ENCODE measurements around the gene GORASP2.
A peak's percentile ranks its signal among the peaks of the same experiment; 100 is the strongest.

GORASP2 gene

DNA sequence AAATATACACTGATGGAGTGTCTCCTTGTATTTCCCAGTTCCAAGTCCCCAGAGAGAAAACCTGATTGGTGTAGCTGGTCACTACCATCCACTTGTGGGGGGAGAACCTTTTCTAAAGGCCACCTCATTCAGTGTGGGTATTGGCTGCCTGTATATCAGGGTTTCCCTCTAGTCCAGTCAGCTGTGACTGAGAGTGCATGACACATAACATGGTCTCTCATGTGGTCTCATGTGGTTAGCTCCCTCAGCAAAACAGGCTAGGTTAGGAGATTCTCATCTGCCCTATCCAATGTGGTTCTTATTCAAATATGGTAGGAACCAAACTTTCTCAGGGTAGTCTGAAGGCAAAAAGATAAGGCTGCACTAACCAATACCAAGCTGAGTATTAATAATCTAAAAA, 4.1 kb upstream of the GORASP2 start:
- no peak for DNase-seq

DNA sequence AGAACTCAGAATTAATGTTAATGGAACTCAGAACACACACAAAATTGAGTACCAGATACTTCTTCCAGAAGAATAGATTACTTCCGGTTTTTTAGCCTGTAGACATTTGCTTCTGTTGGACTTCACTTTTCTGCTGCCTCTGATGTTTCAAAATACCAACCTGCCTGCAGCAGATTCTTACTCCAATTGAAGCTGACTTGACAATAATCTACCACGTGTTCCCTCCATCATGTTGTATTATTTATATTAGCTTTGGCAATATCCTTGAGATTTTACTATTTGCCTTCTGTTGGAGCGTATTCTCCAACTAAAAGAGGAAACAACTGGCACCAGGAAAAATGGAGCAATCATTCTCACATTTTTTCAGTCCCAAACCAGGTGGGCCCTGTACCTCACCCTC, 3.1 kb upstream of the GORASP2 start:
- no peak for DNase-seq

DNA sequence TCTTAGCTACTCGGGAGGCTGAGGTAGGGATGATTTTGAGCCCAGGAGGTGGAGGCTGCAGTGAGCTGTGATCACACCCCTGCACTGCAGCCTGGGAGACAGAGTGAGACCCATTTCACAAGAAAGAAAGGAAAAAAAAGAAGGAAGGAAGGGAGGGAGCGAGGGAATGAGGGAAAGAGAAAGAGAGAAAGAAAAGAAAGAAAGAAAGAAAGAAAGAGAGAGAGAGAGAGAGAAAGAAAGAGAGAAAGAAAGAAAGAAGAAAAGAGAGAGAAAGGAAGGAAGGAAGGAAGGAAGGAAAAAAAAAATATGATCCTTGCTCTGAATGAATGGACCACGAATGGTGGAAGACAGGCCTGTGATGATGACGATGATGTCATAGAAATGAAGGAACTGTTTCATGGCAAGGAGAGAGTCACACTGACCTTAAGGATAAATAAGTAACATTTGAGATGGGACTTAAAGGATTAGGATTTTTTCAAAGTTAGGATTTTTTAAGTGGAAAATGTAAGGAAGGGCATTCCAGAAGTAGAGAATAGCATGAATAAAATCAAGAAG, 2.2 kb upstream of the GORASP2 start:
- no peak for DNase-seq

DNA sequence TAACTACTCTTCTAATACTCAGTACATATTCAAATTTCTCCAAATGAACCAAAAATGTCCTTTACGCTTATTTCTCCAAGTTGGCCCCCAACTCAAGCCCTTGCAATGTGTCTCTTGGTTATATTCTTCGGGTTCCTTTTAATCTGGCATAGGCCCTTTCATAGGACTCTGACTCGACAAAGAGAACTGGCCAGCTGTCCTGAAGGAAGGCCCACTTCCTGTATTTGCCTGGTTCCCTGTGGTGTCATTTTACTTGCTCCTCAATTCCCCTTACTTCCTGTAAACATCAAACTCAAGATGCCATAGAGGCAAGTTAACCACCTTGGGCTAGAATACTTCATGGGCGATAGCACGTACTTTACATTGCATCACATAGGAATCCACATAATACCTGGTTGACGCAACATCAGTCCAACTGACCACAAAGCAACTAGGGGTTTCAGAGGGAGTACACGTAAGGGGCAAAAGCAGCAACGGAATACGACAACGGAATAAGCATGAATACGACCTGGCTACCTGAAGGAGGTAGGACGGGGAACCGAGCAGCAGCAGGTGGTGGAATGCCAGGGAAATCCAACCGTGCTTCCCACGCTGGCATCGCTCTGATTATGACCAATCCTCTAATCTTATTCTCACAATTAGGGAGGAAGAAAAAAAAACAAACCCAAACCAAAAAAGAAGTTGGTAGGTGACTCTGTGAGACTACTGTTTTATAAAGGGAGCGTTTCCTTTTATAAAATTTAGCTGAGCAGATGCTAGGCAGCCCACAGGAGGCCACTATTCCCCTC, 823 bp upstream of the GORASP2 start:
- DNase-seq, result peak; percentile 8

DNA sequence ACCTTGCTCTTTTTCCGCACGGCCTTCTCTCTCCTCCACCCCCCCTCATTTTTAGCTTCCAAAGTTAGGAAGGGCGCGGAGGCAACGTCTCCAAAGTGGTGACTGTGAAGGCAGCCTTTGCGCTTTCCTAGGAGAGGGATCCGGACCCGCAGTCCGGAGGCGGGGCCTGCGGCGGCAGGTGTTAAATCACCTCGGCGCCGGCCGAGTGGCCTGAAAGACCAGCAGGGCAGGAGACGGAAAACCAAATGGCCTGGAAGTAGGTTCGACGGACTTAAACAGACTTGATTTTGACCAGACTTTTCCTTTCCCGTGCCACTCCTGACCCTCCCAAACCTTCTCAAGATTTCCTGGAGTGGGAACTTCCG, 615 bp downstream of the GORASP2 start:
- peak; percentile 15 for DNase-seq

DNA sequence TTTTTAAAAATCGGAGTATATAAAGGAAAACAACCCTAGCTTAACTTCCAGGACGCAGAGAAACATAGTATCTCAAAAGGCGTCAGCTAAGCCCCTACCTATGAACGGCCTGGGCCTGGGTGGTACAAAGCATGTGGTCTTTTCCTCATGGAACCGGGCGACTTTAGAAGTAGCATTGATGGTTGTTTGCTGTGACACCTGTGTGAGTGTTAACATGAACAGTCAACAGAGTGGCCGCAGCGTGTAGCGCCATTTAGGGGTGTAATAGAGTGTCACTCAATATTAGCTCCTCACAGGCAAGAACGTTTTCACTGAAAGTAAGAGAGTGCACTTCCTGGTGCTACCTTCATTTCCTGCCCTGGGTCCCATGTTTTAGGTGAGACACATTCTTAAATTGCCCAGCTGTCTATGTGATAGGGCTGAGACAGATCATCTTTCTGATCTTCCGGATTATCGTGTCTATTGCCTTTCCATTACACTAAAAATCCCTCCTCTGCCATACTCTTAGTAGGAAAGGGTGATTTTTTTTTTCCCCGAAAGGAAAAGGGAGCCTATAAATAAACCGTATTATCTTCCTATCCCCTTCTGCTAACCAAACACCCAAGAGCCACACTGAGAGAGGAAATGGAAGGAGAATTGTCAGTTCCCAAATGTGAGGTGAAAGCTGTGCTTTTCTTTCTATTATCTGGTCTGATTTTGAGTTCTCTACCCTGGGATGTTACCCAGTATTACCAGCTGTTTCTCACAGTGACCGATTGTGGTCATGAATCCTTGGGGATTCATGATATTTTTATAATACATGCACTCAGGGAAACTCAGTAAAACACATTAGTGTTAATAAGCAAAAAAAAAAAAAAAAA, 1.3 kb downstream of the GORASP2 start:
- peak; percentile 19 for DNase-seq

DNA sequence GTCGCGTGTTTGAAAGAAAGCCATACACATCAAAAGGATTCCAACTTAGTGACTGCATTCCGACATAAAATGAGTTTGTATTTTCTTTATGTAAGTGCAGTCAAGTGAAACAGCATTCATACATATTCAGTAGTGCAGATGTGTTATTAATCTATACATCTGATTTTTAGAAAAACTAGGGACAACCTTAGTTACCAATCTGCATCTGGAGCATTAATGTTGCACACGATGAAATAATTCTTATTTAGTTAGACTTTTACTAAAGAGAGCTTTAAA, 1.9 kb downstream of the GORASP2 start:
- peak; percentile 7 for DNase-seq

DNA sequence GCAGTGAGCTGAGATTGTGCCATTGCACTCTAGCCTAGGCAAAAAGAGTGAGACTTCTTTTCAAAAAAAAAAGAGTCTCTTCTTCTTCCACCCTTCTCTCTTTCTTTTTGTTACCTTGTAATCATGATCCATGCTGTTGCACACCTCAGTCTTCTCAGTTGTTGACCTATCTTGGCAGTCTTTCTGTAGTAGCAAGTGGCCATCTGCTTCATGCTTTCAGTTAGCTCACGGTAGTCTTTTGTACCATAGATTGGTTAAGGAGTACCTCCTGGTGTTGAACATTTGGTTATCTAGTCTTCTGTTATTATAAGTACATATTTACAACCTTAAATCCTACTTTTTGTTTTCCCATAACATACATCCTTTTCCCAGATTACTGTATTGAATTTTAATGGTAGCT, 3.1 kb downstream of the GORASP2 start:
- DNase-seq, result no peak

DNA sequence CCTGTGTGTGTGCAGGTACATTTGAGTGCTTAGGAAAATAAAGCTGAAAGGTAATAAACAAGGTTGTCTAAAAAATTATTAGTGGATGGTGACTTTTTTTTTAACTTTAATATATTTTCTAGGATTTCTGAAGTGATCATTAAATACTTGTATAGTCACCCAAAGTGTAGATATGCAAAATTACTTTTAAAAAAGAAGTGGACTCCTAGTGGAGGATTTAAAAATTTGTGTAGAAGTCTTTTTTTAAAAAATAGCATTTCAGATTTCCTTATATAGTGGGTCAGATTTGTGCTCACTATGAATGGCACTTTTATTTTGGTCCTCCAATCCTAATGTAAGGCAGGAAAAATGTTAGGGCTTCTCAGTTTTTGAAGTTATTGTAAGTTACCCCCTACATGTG, 3.9 kb downstream of the GORASP2 start:
- DNase-seq, result no peak

DNA sequence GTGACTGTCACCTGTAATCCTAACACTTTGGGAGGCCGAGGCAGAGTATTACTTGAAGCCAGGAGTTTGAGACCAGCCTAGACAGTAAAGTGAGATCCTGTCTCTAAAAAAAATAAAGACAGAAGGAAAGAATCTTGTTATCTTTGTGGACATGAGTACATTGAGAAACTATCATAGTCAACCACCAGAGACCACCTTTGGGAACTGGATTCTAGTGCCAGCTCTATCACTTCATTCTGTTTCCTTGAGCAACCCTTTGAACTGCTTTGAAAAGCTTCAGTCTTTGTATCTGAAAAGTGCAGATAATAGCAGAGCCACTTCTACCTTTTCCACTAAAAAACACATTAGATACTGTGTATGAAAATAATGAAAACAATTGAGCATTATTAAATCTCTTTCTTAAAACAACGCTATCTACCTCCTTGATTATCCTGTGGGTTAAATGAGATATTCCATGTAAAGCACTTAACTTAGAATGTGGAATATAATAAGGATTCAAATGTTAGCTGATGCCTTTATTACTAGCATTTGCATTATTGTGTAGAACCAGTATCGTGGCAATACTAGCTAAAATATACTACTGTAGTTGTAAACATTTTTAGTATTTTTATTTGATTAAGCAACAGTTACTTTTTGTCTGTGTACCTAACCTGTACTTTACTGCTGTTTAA, 8.8 kb downstream of the GORASP2 start:
- no peak for DNase-seq

DNA sequence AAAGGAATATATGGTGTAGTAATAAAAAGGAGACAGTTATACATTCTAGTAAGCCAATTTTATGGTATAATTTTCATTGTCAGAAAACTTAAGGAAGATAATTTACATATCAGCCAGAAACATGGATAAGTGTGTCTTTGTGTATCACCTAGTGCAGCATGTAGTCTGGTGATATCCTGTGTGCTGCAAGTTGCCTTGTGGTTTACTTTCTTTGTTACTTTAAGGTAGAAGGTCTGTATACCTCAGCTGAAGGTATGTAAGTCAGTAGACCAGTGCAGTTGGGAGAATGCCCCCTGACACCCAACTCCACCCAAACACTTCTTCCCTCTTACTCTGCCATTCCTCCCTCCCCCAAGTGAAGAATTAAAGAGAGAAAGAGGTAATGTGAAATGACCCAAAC, 11.0 kb downstream of the GORASP2 start:
- DNase-seq, result no peak

DNA sequence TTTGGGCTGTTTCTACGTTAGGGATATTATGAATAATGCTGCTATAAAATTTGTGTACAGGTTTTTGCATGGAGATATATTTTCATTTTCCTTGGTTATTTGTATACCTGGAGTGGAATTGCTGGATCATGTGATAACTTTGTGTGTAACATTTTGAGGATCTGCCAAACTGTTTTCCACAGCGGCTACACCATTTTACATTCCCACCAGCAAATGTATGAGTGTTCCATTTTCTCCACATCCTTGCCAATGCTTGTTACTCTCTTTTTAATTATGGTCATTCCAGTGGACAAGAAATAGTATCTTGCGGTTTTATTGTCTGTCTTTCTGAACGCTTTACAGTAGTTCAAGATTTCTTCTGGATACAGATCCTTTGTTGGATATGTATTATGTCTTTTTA, 13.6 kb downstream of the GORASP2 start:
- DNase-seq, result no peak

DNA sequence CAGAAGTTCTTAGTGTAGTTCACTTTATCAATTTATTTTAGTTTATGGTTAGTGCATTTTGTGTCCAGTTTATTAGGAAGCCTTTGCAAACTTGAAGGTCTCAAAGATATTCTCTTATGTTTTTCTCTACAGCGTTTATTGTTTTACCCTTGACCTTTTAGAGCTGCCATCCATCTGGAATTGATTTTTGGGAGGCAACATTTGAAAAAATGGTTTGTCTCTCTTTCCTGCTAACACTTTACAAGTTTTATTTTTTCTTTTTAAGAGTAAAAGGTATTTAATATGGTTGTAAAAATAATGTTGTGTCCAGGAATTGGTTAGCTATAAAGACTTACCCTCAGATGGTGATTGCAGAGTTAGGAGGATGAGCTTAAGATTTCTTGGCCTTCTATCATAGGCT, 14.0 kb downstream of the GORASP2 start:
- DNase-seq, result no peak

DNA sequence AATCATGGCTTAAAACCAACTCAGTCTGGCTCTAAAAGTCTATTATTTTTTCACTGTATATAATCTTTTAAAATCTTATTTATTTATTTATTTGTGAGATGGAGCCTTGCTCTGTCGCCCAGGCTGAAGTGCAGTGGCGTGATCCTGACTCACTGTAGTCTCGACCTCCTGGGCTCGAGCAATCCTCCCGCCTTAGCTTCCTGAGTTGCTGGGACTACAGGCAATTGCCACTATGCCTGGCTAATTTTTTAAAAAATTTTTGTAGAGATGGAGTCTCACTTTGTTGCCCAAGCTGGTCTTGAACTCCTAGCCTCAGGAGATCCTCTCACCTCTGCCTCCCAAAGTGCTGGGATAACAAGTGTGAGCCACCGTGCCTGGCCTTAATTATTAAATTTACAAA, 14.5 kb downstream of the GORASP2 start:
- DNase-seq, result no peak

DNA sequence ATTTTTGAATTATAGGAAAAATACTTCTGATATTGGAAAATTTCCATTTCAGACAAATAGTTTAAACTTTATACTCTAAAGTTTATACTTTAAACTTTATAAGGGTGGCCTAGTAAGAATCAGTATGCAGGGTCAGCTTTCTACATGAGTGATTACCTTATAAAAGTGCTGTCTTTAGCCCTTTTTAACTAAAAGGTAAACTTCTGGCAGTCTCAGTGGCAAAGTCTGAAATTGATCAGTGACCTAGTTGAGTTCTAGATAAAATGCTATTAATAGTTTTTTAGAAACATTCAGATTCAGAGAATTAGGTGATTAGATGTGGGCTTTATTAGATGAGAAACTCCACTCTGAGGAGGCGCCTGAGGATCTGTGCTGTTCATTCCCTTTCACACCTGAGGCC, 15.5 kb downstream of the GORASP2 start:
- no peak for DNase-seq

DNA sequence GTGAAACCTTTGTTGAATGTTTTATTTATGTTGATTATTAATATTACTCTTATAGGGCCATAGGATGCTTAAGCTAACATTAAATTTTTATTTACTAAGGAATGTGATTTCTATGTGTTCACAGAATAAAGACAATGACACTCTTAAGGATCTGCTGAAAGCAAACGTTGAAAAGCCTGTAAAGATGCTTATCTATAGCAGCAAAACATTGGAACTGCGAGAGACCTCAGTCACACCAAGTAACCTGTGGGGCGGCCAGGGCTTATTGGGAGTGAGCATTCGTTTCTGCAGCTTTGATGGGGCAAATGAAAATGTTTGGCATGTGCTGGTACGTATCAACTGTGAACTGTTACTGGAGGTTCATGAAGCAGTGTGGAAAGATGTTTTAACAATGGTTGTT, 20.4 kb downstream of the GORASP2 start:
- DNase-seq, result no peak

DNA sequence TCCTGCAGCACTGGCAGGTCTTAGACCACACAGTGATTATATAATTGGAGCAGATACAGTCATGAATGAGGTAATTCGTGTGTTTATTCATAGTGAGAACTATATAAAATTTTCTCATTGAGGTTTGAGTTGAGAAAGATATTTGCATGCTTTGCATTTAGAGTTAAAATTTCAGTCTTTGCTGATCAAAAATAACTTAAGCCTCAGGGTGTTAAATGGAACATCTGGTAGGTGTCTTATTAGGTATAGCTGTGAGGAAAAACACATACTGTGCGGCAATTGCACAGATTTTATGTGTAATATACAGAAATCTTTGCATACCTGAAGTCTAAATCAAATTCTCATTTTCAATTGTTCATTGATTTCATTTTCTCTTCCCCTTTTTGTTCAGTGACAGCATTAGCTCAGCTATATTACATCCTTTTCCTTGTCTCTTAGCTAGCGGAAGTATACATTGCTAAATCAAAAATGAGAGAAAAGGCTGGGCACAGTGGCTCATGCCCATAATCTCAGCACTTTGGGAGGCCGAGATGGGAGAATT, 21.2 kb downstream of the GORASP2 start:
- no peak for DNase-seq

DNA sequence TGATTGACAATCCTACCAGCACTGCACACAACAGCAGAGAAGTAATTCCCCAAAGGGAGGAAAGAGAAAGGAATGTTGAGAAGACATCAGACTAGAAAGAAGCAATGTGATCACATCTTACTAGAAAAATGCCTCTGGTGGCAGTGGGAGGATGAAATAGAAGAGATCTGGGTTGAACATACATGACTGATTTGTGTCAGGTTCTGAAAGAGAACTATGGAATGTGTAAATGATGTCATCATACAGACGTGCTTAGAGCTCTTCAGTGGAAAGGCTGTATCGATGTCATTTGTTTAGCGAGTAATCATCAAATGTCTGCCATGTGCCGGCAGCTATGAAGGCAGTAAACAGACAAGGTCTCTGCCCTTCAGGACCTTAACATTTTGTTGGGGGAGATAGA, 24.9 kb downstream of the GORASP2 start:
- peak; percentile 31 for DNase-seq

DNA sequence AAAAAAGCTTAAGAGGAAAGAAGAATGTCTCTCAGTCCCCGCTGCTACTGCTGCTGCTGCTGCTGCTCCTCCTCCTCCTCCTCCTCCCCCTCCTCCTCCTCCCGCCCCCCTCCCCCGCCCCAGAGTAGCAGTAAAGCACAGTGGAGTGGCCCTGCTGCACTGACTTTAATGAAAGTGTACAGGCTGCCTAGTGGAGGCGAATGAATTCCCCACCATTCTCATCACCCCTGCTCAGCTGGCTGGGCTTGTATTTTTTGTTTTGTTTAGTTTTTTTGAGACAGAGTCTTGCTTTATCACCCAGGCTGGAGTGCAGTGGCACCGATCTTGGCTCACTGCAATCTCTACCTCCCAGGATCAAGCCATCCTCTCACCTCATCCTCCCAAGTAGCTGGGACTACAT, 34.3 kb downstream of the GORASP2 start:
- no peak for DNase-seq

DNA sequence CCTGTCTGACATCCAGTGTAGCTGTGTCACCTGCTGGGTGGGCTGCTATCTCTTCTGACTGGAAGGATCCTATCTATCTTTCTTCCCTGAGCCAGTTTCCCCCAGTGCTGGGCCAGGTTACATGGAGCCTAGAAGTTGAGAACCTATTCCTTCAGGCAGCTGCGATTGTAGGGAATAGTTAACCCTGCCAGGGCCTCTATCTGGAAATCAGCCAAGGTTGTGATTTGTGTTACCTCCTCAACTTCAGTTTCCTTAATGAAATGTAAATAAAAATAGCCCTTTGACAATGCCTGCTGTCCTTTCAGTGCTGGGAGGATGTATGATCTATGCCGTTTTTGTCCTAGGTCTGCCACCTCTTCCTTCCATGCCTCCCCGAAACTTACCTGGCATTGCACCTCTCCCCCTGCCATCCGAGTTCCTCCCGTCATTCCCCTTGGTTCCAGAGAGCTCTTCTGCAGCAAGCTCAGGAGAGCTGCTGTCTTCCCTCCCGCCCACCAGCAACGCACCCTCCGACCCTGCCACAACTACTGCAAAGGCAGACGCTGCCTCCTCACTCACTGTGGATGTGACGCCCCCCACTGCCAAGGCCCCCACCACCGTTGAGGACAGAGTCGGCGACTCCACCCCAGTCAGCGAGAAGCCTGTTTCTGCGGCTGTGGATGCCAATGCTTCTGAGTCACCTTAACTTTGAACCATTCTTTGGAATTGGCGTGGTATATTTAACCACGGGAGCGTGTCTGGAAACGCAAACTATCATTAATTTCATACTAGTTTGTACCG, 36.6 kb downstream of the GORASP2 start:
- DNase-seq, result peak; percentile 26

DNA sequence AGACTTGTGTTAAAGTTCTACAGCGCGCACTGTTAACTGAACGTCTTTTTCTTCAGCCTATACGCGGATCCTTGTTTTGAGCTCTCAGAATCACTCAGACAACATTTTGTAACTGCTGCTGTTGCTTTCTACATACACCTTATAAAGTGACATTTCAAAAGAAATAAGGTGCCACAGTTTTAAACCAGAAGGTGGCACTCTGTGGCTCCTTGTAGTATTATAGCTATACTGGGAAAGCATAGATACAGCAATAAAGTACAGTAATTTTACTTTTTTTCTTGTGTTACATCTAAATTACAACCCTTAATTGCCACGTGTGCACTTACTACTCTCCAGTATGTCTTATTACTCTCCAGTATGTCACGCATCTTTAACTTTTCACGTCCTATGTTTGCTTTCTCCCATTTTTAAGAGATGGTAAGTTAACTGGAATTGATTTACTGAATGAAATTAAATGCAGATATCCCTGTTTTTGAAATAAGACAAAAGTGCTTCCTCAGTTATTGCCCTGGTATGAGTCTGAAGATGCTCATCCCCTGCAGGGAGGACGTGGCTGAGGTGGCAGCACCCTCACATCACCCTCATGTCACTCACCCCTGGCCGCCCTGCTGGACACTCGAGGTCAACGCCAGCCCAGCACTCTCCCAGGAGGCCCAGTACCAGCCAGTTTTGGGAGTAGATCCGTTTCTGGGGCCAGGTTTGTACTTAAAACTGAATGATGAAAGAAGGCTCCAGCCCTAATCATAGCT, 37.8 kb downstream of the GORASP2 start:
- no peak for DNase-seq

DNA sequence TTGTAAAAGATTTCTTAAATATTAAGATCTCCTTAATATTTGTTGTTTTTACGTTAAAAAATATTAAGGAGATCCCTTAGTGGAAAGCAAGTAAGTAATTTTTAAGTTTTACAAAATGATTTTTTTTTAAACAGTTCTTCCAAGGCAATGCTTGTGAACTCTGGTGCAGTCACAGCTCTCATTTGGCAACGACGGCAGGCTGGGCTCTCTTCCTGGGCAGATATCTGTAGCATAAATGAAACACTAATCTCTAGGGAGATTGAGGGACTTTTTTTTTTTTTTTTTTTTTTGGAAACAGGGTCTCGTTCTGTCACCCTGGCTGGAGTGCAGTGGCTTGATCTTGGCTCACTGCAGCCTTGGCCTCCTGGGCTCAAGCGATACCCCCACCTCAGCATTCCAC, 38.5 kb downstream of the GORASP2 start:
- no peak for DNase-seq

All from fibroblast of skin of right quadriceps (primary cell).